NOMO-1 treated with DMSO at 0.1 percent for 48 hours (cell line): ENCODE data around the gene FOXRED2.
A peak's percentile ranks its signal among the peaks of the same experiment; 100 is the strongest.

Experiments used
- DNase-seq: peaks from one replicate; lab custom pipeline; 2025; ENCODE audit not compliant: unreplicated experiment; lab: John Stamatoyannopoulos, UW

FOXRED2 gene

GRCh38 chr22:36519906-36520305, 13.1 kb upstream of the FOXRED2 start:
- peak; percentile 63 for DNase-seq

GRCh38 chr22:36514766-36515165, 7.9 kb upstream of the FOXRED2 start:
- no peak for DNase-seq

GRCh38 chr22:36512991-36513390, 6.2 kb upstream of the FOXRED2 start:
- no peak for DNase-seq

- no peak for DNase-seq
Observed at GRCh38 chr22:36512333-36512732, 5.5 kb upstream of the FOXRED2 start.

GRCh38 chr22:36510966-36511881, 4.4 kb upstream of the FOXRED2 start:
- DNase-seq = peak; percentile 29

GRCh38 chr22:36510384-36510783, 3.5 kb upstream of the FOXRED2 start:
- DNase-seq = peak; percentile 75

GRCh38 chr22:36507518-36508010, 724 bp upstream of the FOXRED2 start:
- DNase-seq = no peak

GRCh38 chr22:36505998-36506635, 723 bp downstream of the FOXRED2 start:
- no peak for DNase-seq

- DNase-seq = no peak
Observed at GRCh38 chr22:36497910-36498665, 8.8 kb downstream of the FOXRED2 start.

- peak; percentile 92 for DNase-seq
Observed at GRCh38 chr22:36493690-36494110, 13.1 kb downstream of the FOXRED2 start.

GRCh38 chr22:36492109-36492508, 14.7 kb downstream of the FOXRED2 start:
- no peak for DNase-seq

- DNase-seq = no peak
Observed at GRCh38 chr22:36491155-36491554, 15.7 kb downstream of the FOXRED2 start.

GRCh38 chr22:36486619-36487384, 20.0 kb downstream of the FOXRED2 start:
- no peak for DNase-seq

- DNase-seq = peak; percentile 93
Observed at GRCh38 chr22:36481393-36482168, 25.3 kb downstream of the FOXRED2 start, which contains the start of gene TXN2. TSS of gene TXN2 (minus strand) at chr22:36481640. CDS start at chr22:36480837, 803 bp downstream.

GRCh38 chr22:36480941-36481392, 25.9 kb downstream of the FOXRED2 start:
- DNase-seq = no peak

- no peak for DNase-seq
Observed at GRCh38 chr22:36478966-36479365, 27.9 kb downstream of the FOXRED2 start.

- DNase-seq = no peak
Observed at GRCh38 chr22:36475341-36475740, 31.5 kb downstream of the FOXRED2 start.

GRCh38 chr22:36472689-36473088, 34.2 kb downstream of the FOXRED2 start:
- DNase-seq = no peak

GRCh38 chr22:36471341-36471821, 35.5 kb downstream of the FOXRED2 start:
- no peak for DNase-seq

- DNase-seq = no peak
Observed at GRCh38 chr22:36470994-36471331, 35.9 kb downstream of the FOXRED2 start.
